ENCODE data around the gene BOC.

BOC gene

DNA sequence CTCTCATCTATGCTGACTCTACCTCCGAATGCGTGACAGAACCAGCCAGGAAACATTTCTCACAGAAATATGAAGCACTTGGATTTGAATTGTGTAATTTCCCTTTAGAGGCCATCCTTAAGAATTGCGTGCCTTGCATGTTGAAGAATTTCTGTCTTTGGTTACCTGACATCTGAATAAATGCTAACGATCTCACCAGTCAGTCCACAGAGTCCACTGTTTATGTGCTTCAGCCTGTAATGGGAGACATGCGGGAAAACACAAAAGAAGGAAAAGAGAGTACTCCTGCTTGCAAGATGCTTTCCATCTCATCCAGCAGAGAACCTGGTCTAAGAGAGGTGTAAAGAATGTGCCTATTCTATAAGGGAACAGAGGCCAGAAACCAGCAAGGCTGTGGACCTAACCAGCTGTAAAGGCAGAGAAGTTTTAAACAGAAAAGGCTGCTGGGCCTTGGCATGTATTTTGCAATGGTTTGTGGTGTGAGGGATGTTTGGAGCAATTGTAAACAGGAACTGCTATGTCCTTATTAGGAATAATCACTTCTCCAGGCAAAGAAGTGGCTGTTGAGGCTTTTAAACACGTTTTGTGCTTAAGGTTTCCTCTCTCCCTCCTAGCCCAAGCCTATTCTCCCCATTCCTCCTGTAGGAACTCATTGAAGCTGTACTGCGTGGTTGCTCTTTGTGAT lies 36.4 kb upstream of the BOC start:
- ATAC-seq (replicated peaks) (no peak), DNase-seq (no peak)
- Mint-ChIP-seq H3K27ac (no peak overlapping the region), H3K4me1 (no peaks in the 10 kb centered on the region), H3K9me3 (no peaks in the 10 kb centered on the region), H3K4me3 (no peak overlapping the region), H3K27me3 (no peaks in the 10 kb centered on the region), H3K36me3 (no peaks in the 10 kb centered on the region)

DNA sequence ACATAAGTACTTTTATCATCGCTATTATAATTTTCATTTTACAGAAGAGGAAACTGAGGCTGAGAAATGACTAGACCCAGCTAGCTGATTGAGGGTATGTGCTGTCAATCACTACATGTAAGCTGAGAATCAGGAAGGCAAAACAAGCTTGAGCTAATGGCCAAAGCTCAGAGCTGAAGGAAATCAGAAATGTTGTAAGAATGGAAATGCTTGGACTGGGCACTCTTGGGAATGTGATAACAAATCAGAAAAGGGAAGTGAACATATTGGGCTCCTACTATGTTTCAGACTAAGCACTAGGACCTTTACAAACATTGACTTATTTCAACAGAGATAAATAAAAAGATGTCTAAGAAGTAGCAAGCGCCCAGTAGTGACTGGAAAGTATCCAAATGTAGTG lies 33.8 kb upstream of the BOC start:
- Mint-ChIP-seq H3K36me3 (no peaks in the 10 kb centered on the region), H3K4me1 (no peaks in the 10 kb centered on the region), H3K27me3 (no peaks in the 10 kb centered on the region), H3K27ac (no peak overlapping the region), H3K4me3 (no peak overlapping the region), H3K9me3 (no peaks in the 10 kb centered on the region)
- no peak for DNase-seq
- no peak for ATAC-seq (replicated peaks)

DNA sequence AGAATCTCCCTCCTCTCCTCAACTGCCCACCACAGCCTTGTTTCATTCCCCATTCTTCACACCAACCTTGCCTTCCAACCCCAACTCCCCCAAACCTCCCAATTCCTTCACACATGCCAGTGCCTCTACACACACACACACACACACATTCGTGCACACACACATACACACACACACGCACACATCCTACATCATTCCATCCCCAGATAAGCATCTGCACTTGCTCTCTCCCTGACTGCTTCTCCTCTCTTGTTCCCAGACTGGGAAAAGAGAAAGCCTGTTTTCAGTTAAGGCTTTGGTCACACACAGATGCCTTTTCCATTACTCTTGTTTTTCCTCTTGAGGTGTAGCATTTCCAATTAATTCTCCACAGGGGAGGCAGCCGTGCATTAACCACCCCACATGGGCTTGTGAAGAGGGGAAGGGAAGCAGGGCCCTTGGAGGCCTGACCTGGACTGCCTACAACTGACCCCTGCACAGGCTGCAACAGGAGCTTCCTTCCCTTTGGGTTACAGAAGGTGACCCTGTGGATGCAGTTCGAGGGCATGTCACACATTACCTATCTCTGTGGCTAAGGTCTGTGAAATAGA lies 32.0 kb upstream of the BOC start:
- Mint-ChIP-seq H3K27me3 (peaks cover 0 to 4% of the 10 kb centered on the region in 2 donors), H3K27ac (no peak overlapping the region)

DNA sequence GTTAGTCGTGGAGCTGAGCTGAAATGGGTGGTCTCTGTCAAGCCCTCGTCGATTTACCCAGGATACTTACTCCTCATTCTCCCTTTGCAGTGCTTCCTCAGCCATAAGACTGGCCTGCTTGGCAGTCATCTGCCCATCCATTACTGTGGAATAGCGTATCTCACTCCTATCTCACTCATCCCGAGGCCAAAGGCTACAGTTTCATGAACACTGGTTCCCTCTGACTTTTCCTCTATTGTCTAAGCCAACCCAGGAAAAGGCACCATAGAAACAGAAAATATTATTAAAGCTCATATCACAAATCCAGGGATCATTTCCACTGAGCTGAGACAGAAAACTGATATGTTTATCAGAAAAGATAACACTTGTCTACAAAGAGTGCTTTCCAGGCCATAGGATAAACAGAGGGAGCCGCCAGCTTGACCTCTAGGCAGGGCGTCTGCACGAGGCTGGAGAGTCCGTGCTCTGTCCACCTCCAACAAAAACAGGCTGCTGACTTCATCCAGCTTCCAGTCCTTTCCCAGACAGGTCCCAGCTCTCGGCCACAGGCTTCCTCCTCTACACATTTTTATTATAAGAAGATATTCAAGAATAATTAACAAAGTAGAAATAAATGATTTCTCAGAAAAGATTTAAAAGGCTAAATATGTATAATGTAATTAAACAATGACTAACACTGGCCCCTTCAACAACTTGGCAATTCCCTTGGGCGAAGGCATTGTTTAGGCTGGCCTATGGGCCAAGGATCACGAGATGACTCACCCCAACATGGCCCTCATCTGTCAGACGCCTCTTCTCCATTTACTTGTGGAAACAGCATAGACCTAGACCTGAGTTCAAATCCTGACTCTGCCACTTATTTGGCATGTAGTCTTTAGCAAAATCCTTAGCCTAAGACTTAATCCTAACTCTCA lies 27.4 kb upstream of the BOC start:
- Mint-ChIP-seq H3K4me3 (no peak overlapping the region), H3K27me3 (peaks cover 5 to 10% of the 10 kb centered on the region in 2 donors), H3K4me1 (no peaks in the 10 kb centered on the region), H3K9me3 (peaks cover 8% of the 10 kb centered on the region in 2 donors), H3K27ac (no peak overlapping the region), H3K36me3 (no peaks in the 10 kb centered on the region)
- ATAC-seq (replicated peaks) (no peak), DNase-seq (no peak)

More for the DNA sequence above, 32.0 kb upstream of the BOC start:
- no peak overlapping the region for H3K4me3 Mint-ChIP-seq
- H3K4me1 Mint-ChIP-seq, result no peaks in the 10 kb centered on the region
- ATAC-seq (replicated peaks), result no peak
- no peaks in the 10 kb centered on the region for H3K9me3 Mint-ChIP-seq
- no peak for DNase-seq
- no peaks in the 10 kb centered on the region for H3K36me3 Mint-ChIP-seq

DNA sequence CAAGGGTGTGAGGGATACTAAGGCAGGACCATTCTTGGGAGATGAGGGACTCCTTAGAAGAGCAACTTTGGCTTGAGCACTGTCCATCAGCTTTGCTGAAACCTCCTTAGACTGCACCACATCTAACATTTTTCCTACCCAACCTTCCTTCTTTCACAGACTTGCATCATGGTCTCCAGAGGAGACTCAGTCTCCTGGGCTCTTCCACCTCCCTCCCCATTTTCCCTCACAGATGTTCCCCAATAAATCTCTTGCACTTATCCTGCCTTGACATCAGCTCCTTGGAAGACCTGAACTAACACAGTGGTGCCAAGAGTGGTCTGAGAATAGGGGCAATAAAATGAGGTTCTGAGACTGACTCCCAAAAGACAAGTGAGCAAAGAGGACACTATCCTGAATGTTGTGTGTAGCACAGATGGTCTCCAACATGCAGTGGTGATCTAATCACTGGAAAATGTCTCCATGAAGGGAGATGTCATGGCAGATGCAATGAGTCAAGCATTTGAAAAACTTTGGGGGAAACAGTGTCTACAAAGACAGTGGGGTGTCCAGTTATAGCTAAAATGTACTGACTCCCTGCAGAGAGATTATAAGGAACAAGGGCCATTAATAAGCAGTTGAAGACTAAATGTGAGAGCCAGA lies 26.0 kb upstream of the BOC start:
- ATAC-seq (replicated peaks) (no peak), DNase-seq (no peak)
- H3K9me3 Mint-ChIP-seq, result peaks cover 13 to 14% of the 10 kb centered on the region in 2 donors
- no peak overlapping the region for H3K4me3 Mint-ChIP-seq
- peaks cover 0 to 2% of the 10 kb centered on the region in 2 donors for H3K4me1 Mint-ChIP-seq
- peaks cover 5 to 10% of the 10 kb centered on the region in 2 donors for H3K27me3 Mint-ChIP-seq
- no peak overlapping the region for H3K27ac Mint-ChIP-seq
- no peaks in the 10 kb centered on the region for H3K36me3 Mint-ChIP-seq

DNA sequence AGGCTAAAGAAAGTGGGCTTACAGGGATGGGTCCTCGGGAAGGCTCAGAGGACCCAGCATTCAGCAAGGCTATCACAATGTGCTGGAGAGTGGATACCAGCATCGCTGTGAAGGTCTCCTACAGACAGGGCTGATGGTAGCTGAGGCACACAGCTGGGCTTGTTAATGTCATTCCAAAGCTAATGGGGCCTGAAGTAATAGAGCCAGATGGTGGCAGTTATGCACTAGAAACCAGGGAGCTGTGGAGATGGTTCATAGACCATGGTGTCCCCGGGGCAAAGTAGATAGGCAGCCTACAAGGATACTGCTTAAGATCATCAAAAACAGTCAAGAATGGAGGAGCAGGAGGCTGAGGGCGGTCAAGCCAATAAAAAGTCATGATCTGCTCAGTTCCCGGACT lies 24.8 kb upstream of the BOC start:
- Mint-ChIP-seq H3K9me3 (peaks cover 13 to 14% of the 10 kb centered on the region in 2 donors), H3K4me3 (no peak overlapping the region), H3K4me1 (peaks cover 0 to 2% of the 10 kb centered on the region in 2 donors), H3K36me3 (no peaks in the 10 kb centered on the region), H3K27me3 (peaks cover 5 to 10% of the 10 kb centered on the region in 2 donors), H3K27ac (no peak overlapping the region)
- DNase-seq, result no peak
- no peak for ATAC-seq (replicated peaks)

DNA sequence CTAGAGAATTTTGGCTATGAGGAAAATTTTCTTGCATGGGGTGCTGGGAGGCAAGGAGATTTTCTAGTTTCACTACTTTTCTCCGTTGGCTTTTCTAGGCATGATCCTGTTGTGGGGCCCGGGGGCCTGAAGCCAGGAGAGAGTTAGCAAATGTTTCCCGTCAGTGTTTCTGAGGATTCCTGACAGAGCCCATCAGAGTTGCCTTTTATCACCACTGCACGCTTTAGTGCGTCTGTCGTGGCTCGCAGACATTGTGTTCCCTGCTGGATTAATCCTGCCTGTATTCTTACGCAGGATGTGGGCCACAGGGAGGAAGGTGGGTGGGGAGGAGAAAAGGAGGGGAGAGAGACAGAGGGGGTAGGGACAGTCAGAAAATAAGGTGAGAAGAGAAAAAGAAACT lies 18.1 kb upstream of the BOC start:
- peaks cover 7 to 8% of the 10 kb centered on the region in 2 donors for H3K9me3 Mint-ChIP-seq
- no peak for DNase-seq
- H3K27me3 Mint-ChIP-seq, result no peaks in the 10 kb centered on the region
- H3K36me3 Mint-ChIP-seq, result no peaks in the 10 kb centered on the region
- no peak overlapping the region for H3K4me3 Mint-ChIP-seq
- H3K4me1 Mint-ChIP-seq, result peaks cover 2 to 9% of the 10 kb centered on the region in 2 donors
- no peak for ATAC-seq (replicated peaks)
- H3K27ac Mint-ChIP-seq, result no peak overlapping the region

DNA sequence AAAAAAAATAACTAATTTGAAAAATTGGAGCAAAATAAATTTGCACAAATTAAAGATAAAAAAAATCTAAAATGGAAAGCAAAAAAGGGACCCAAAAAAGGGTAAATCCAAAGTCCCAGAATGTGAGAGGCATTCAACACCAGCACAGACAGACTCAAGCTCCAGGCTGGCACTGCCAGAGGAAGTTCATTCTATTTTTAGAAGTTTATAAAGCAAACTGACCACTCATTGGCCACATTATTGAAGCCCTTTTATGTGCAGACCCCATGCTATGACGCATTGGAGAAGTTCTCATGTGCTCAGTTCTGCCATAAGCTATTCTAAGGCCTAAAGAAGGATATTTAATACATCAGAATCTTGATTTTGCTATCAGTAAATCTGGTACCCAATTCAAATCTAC lies 17.6 kb upstream of the BOC start:
- ATAC-seq (replicated peaks), result no peak
- peaks cover 0 to 1% of the 10 kb centered on the region in 2 donors for H3K27me3 Mint-ChIP-seq
- peaks cover 2 to 9% of the 10 kb centered on the region in 2 donors for H3K4me1 Mint-ChIP-seq
- peaks cover 4 to 6% of the 10 kb centered on the region in 2 donors for H3K9me3 Mint-ChIP-seq
- DNase-seq, result no peak
- no peak overlapping the region for H3K27ac Mint-ChIP-seq
- H3K36me3 Mint-ChIP-seq, result no peaks in the 10 kb centered on the region
- H3K4me3 Mint-ChIP-seq, result no peak overlapping the region

DNA sequence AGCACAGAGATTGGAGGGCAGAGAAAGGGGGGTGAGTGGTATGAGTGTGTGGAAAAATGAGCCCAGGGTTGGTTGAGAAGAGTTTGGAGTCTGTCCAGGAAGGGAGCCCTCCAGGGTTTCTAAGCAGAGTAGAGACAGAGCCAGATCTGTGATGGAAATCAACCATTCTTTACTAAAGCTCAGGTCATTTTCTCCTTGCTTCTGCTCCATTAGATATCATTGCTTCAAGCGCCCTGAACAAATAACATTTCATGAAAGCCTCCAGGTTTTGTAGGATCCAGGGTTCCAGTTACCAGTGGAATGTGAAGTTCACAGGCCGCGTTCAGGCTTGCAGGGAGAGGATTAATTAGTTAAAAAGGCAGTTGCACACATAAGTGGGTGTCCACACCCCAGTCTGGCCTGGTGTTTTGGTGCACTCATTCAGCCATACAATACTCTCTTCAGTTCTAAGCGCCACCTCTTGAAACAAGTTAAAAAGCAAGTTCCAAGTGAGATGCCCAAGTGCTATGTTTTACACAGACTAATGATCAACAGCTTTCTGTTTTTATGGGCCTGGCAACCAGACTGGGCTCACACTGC lies 16.4 kb upstream of the BOC start:
- Mint-ChIP-seq H3K27ac (no peak overlapping the region), H3K9me3 (no peaks in the 10 kb centered on the region), H3K4me1 (peaks cover 0 to 9% of the 10 kb centered on the region in 2 donors), H3K36me3 (no peaks in the 10 kb centered on the region), H3K4me3 (no peak overlapping the region), H3K27me3 (peaks cover 0 to 4% of the 10 kb centered on the region in 2 donors)
- DNase-seq (no peak), ATAC-seq (replicated peaks) (no peak)

DNA sequence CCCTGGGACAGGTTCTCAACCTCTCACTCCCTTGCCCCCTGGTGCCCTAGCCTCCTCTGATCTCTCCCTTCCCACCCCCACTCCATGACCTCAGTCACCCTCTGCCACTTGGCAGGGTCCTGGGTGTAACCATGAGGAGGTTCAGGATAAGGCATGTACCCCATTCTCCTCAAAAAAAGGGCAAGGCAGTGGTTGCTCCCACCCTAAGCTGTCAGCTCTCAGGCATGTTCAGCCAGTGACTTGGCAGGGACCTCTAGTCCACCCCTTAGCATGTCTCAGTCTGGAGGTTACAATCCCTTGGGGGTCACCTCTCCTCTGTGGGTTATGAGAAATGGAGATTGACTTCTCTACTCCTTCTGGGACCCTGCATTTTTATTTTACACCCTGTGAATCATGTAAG lies 11.0 kb upstream of the BOC start:
- H3K9me3 Mint-ChIP-seq, result no peaks in the 10 kb centered on the region
- no peaks in the 10 kb centered on the region for H3K36me3 Mint-ChIP-seq
- peaks cover 7 to 11% of the 10 kb centered on the region in 2 donors for H3K27me3 Mint-ChIP-seq
- ATAC-seq (replicated peaks) (no peak), DNase-seq (no peak)
- H3K4me1 Mint-ChIP-seq, result peaks cover 0 to 9% of the 10 kb centered on the region in 2 donors
- H3K27ac Mint-ChIP-seq, result no peak overlapping the region
- no peak overlapping the region for H3K4me3 Mint-ChIP-seq

DNA sequence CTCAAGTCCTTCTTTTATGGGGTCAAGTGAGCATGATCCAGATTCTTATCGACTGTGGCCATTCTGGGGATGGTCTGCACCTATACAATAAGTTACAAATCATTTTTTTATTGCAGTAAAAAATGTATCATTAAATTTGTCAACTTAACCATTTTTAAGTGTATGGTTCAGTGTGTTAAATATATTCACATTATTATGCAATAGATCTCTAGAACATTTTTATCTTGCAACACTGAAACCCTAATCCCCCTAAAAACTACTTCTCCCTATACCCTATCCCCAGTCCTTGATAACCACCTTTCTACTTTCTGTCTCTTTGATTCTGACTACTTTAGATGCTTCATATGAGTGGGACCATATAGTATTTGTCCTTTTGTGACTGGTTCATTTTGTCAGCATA lies 10.4 kb upstream of the BOC start:
- Mint-ChIP-seq H3K36me3 (no peaks in the 10 kb centered on the region), H3K9me3 (no peaks in the 10 kb centered on the region), H3K27me3 (peaks cover 7 to 11% of the 10 kb centered on the region in 2 donors), H3K27ac (no peak overlapping the region), H3K4me1 (peaks cover 0 to 9% of the 10 kb centered on the region in 2 donors), H3K4me3 (no peak overlapping the region)
- DNase-seq (no peak), ATAC-seq (replicated peaks) (no peak)

DNA sequence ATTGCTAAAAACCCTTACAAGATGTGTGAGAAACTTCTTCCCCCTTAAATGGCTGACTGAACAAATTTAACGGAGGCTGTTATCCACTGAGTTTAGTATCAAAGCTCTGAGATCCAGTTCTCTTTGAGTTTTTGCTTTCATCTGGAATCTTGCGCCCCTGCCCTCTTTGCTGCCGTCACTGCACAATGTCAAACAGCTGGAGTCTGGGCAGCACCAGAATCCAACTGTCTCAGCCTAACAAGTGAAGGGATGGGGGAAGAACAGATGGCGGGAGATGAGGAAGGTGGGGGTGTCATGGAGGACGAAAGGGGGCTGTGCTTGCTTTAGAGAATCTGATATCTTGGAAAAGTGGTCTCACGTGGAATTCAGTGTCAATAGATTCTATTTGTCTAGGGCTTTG lies 7.0 kb upstream of the BOC start:
- Mint-ChIP-seq H3K27me3 (peaks cover 21 to 41% of the 10 kb centered on the region in 2 donors), H3K27ac (no peak overlapping the region), H3K4me3 (no peak overlapping the region), H3K36me3 (no peaks in the 10 kb centered on the region), H3K4me1 (no peaks in the 10 kb centered on the region), H3K9me3 (no peaks in the 10 kb centered on the region)
- DNase-seq (no peak), ATAC-seq (replicated peaks) (no peak)

DNA sequence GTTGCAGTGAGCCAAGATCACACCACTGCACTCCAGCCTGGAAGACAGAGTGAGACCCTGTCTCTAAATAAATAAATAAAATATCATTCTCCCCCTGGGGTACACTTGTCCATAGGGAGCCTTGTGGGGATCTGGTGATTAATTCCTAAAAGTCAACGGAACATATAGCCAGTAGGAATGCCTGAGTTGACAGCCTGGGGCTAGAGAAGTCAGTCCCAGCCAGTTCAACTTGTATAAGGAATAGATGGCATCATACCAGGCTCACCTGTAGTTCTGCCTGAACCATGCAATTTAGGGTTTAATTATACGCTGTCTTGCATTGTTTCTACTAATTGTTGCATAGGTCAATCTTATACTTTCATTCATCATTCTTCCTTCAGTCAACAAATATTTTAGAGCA lies 5.9 kb upstream of the BOC start:
- no peak for DNase-seq
- Mint-ChIP-seq H3K4me1 (no peaks in the 10 kb centered on the region), H3K36me3 (no peaks in the 10 kb centered on the region), H3K27ac (no peak overlapping the region), H3K9me3 (no peaks in the 10 kb centered on the region), H3K4me3 (no peak overlapping the region), H3K27me3 (peaks cover 29 to 51% of the 10 kb centered on the region in 2 donors)
- no peak for ATAC-seq (replicated peaks)

Measured in stimulated activated naive B cell treated with anti-CD40 and anti-IgM and Interleukin-4, amounts not matched to agents 10 μg/mL and 1 μg/mL and 100 μg/mL, for 72 hours (primary cell).